IPS DF 4.7 (cell line): Measurements from ENCODE around the gene NSD1.
"Not testable (repeated sequence)": the region's sequence is repeated elsewhere in the genome, so short reads cannot be mapped to it uniquely, and the experiment has no call there.

Experiments used
- DNase-seq: peaks from one replicate; pipeline ENCODE4 v3.0.0-alpha.2; 2013; ENCODE audit warnings: low spot score; ENCODE audit errors: extremely low read depth

NSD1 gene

DNA sequence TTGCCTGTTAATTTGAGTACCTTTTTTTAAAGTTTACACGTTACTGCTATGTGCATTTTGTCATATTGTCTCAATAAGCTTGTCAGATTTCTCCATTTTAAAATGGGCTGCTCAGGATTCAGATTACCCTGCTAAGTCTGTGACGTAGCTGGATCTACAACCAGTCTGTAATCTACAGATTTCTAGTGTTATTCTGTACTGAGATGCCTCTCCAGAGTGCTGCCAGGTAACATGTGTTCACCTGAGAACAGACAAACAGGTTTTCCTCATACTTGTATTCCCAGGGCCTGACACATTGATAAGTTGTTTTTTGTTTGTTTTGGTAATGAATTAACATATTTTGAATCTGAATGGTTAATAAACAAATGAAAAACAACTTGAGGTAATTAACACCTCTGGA, 154.6 kb downstream of the NSD1 start:
- no peak for DNase-seq

- no peak for DNase-seq
Observed at GRCh38 chr5:177290816-177291596, 157.4 kb downstream of the NSD1 start.

- DNase-seq, result no peak
Observed at GRCh38 chr5:177291735-177292134, 158.2 kb downstream of the NSD1 start.

GRCh38 chr5:177293819-177294581, 160.4 kb downstream of the NSD1 start:
- DNase-seq, result no peak

GRCh38 chr5:177294632-177295031, 161.1 kb downstream of the NSD1 start:
- no peak for DNase-seq

GRCh38 chr5:177295924-177296323, 162.4 kb downstream of the NSD1 start:
- DNase-seq, result no peak

- no peak for DNase-seq
Observed at GRCh38 chr5:177296581-177296980, 163.0 kb downstream of the NSD1 start.

DNA sequence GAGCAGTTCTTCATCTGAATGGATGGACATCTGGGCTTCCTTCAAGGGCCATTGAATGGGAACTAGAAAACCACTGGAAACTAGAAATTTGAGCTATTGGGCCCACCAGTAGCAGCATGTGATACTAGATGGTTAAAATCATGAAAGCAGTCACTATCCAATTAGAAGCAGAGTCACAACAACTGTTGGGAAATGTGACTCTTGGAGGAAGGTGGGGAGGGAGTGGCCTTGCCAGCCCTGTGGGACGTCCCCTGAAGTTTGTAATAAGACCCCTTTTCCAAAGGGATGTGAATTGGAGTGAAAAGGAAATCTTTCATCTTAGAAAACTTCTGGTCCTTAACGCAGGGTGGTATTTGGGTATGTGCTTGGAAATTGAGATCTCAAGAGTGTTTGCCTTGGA, 164.3 kb downstream of the NSD1 start:
- no peak for DNase-seq

DNA sequence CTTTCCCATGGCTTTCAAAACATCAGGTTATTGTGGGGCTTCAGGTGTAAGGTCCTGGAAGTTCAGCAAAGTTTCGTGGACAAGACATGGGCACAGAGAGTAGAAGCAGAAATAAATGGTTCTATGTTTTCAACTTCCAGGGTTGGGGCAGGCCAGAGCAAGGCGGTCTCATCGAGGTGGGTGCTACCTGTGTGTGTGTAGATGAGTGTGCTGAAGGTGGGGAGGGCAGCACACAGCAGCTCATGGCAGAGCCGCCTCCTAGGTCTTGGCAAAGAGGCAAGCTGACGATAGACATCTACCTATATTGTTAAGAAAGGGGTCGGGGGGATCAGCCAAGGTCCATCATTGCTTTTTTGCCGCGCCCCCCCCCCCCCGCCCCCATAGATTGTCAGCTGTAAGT, 166.1 kb downstream of the NSD1 start:
- no peak for DNase-seq

DNA sequence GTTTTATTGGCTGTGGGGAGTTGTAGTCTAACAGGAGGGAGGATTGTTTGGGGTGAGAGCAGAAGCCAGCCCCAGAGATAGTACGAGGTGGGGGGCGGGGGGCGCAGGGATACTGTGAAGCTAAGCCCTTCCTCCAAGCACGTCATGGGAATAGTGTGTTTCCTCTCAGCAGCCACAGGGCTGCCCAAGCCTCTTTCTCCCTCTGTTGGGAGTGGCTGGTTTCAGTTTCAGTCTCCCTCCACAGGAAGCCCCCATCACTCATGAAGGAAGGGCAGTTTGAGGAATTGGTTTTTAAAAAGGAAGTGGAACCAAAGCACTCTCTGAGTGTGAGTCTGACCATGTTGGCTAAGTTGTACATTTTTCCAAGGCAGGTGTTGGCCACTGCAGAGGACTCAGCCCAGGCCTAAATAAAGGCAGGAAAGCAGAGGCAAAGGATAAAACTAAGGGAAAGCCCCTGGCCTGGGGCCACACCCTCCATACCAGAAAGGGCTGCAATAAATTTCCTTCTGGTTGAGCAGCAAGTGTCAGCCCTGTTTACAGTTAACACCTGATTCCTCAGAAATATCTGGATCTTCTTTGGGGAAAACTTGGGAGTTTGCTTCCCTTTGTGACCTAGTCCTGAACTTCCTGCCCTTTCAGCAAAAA, 166.8 kb downstream of the NSD1 start:
- DNase-seq, result no peak

DNA sequence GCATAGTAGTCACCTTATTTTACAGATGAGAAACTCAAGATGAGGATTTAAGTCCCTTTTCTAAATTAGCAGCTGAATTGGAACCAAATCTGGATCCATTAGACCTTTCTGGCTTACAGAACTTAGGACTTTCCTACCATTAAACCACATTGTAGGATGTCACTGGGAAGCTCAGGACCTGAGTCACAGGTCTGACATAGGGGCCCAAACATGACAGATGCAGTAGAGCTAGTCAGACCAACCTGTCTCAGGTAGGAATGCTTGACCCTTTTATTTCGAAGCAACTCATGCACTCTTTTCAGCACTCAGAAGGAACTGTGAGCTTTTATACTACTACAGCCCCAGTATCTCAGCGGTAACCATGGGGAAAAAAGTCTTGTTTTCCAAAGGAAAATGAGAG, 167.4 kb downstream of the NSD1 start:
- DNase-seq, result no peak

- DNase-seq, result no peak
Observed at GRCh38 chr5:177301503-177302165, 168.1 kb downstream of the NSD1 start.

DNA sequence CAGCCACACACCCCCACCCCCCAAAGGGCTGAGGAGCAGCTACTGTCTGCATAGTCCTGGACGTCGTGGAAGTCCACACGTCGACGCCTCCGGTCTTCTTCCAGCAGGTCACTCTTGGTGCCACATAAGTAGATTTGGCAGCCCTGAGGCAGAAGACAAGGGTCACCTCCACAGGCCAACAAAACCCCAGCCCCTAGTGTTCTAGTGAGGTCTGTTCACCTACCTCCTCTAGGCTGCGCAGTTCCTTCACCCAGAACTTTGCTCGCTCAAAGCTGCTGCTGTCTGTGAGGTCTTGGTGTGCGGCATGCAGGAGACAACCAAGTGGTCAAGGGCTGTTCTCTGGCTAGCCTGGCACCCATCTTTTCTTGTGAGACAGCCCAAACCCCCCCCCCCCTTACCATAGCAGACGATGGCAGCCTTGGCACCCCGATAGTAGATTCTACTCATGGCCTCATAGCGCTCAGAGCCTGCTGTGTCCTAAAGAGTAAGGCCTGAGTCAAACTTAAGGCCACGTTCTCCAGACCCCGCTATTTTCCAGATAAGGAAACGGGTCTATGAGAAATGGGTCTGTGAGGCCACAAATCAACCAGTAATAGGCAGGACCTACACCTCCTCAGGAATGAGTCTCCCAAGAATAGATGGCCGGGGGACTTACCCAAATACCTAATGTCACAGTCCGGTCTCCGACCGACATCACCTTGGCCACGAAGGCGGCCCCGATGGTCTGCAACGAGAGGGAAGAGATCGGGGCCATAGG, 169.0 kb downstream of the NSD1 start:
- no peak for DNase-seq

GRCh38 chr5:177303121-177303924, 169.8 kb downstream of the NSD1 start, which contains the start of the genes PRELID1 and RAB24:
Gene PRELID1 (plus strand): TSS chr5:177303799. CDS start chr5:177303986, 187 bp downstream.
Gene RAB24 (minus strand): TSS chr5:177303719. CDS start chr5:177303288, 431 bp downstream.
- DNase-seq, result no peak

- no peak for DNase-seq
Observed at GRCh38 chr5:177303925-177304391, 170.4 kb downstream of the NSD1 start.

DNA sequence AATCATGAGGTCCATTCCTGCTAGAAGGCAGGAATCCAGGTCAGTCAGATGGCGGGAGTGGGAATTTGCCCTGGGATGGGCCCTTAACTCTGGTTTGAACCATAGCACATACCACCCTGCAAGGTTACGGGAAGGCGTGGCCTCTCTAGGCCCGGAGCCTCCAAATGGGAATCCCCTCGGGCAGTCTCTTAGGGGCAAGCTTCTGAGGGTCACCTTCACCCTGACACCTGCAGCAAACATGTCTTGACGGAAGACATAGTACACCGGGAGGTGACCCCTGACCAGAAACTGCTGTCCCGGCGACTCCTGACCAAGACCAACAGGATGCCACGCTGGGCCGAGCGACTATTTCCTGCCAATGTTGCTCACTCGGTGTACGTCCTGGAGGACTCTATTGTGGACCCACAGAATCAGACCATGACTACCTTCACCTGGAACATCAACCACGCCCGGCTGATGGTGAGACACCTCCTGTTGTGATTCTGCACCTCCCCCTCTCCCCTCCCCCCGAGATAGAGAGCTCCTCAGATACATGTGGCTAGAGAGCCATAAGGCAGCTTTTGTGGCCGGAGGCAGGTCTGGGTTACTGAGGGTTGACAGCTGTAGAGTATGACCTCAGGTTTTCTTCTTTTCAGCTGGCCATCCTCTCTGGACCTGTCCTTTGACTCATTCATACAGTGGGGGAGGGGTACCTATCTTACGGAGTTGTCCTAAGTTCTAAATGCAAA, 171.0 kb downstream of the NSD1 start:
- DNase-seq, result no peak

GRCh38 chr5:177306103-177306640, 172.6 kb downstream of the NSD1 start:
- DNase-seq, result not testable (repeated sequence)

GRCh38 chr5:177306674-177307543, 173.3 kb downstream of the NSD1 start:
- no peak for DNase-seq
